SK-N-SH treated with all-trans-retinoic acid at 6 μM for 48 hours (cell line): Measurements from ENCODE around the gene TRPC6.

Experiments used
- PATZ1 ChIP-seq: fragments of 250-450 bp; sonication (Bioruptor Pico); IDR thresholded peaks from 2 replicates; pipeline ENCODE4 v1.8.0; 2020; ENCODE audit warnings: mild to moderate bottlenecking, moderate library complexity, borderline replicate concordance
- PPARA ChIP-seq: fragments of 250-450 bp; sonication (Bioruptor Pico); IDR thresholded peaks from 2 replicates; pipeline ENCODE4 v1.5.0; 2020; ENCODE audit warnings: mild to moderate bottlenecking, borderline replicate concordance
- RARB ChIP-seq: fragments of 250-450 bp; sonication (Bioruptor Pico); IDR thresholded peaks from 2 replicates; pipeline ENCODE4 v1.8.0; 2021; ENCODE audit warnings: mild to moderate bottlenecking, moderate library complexity
- SNAI2 ChIP-seq: fragments of 250-450 bp; sonication (Bioruptor Pico); IDR thresholded peaks from 2 replicates; pipeline ENCODE4 v1.5.0; 2020; ENCODE audit warnings: mild to moderate bottlenecking, moderate library complexity
- ZFP30 ChIP-seq: fragments of 450-650 bp; formaldehyde crosslinking; IDR thresholded peaks from 2 replicates; pipeline ENCODE4 v1.5.0; 2022; ENCODE audit warnings: mild to moderate bottlenecking, moderate library complexity

- TF ChIP-seq ZFP30 (CRISPR knock-in tag) (no peak), RARB (CRISPR knock-in tag) (no peak), PATZ1 (CRISPR knock-in tag) (no peak), SNAI2 (CRISPR knock-in tag) (no peak), PPARA (no peak)
Measured at GRCh38 chr11:101574886-101575285, 8.9 kb downstream of the TRPC6 start.
